ENCODE data around the gene ZNF264.
"Not testable (repeated sequence)": the region's sequence is repeated elsewhere in the genome, so short reads cannot be mapped to it uniquely, and the experiment has no call there.

Gene ZNF264

GRCh38 chr19:57245959-57246358 is 54.7 kb downstream of the ZNF264 start:
- no peak for DNase-seq

GRCh38 chr19:57248646-57249045 is 57.3 kb downstream of the ZNF264 start:
- DNase-seq: no peak

GRCh38 chr19:57249329-57249728 is 58.0 kb downstream of the ZNF264 start:
- DNase-seq: no peak

- not testable (repeated sequence) for DNase-seq
These were observed 62.5 kb downstream of the ZNF264 start for GRCh38 chr19:57253767-57254166.

- no peak for DNase-seq
These were observed 70.7 kb downstream of the ZNF264 start for GRCh38 chr19:57262044-57262443.

GRCh38 chr19:57263244-57263741 is 72.0 kb downstream of the ZNF264 start:
- no peak for DNase-seq

GRCh38 chr19:57267291-57267690 is 76.0 kb downstream of the ZNF264 start:
- no peak for DNase-seq

GRCh38 chr19:57269515-57270250 is 78.4 kb downstream of the ZNF264 start:
- DNase-seq: no peak

GRCh38 chr19:57271280-57271679 is 80.0 kb downstream of the ZNF264 start:
- no peak for DNase-seq

Data from CD4-positive, alpha-beta T cell treated with Interleukin-17A for 1 hour (primary cell).